ENCODE results near the gene AKAIN1.

Gene AKAIN1

DNA sequence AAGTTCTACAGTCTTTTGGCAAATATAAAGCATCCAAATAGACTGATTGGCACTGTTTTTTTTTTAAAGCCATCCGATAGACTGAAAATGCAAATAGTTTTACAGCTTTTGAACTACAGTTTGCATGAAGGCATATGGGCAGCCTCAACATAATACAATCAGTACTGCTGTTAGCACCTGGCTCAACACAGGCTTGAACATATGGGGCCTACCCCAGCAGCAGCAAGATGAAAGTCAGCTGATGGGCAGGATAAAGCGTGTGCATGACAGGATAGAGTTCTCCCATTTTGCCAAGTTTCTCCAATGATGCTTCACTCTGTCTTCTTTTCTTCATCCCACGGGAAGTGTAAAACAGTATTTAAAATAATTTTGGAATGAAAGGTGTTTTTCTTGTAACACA, 1.3 kb upstream of the AKAIN1 start:
- TF ChIP-seq SIN3A (IDR thresholded peaks at IDR 0.05; ENCODE audit: borderline replicate concordance, insufficient read depth, low read length) = no peak
- TF ChIP-seq REST (IDR thresholded peaks at IDR 0.05; ENCODE audit: insufficient read depth in 1 of 2, low read depth in 2 of 2, low read length in 2 of 2) = no peak
- no peak for TF ChIP-seq POLR2AphosphoS5 (IDR thresholded peaks at IDR 0.05; ENCODE audit: low read depth, low read length)
- TF ChIP-seq TAF1 (IDR thresholded peaks at IDR 0.05; ENCODE audit: borderline replicate concordance, insufficient read depth, low read length) = no peak
- no peak for TF ChIP-seq FOXP2 (optimal IDR thresholded peaks at IDR 0.05; ENCODE audit: borderline replicate concordance, extremely low read depth, extremely low read length, insufficient read depth)

GRCh38 chr18:5197461-5197860, 404 bp upstream of the AKAIN1 start:
- TF ChIP-seq FOXP2 (optimal IDR thresholded peaks at IDR 0.05; ENCODE audit: borderline replicate concordance, extremely low read depth, extremely low read length, insufficient read depth) = no peak
- no peak for TF ChIP-seq POLR2AphosphoS5 (IDR thresholded peaks at IDR 0.05; ENCODE audit: low read depth, low read length)
- TF ChIP-seq SIN3A (IDR thresholded peaks at IDR 0.05; ENCODE audit: borderline replicate concordance, insufficient read depth, low read length) = no peak
- TF ChIP-seq TAF1 (IDR thresholded peaks at IDR 0.05; ENCODE audit: borderline replicate concordance, insufficient read depth, low read length) = no peak
- TF ChIP-seq REST (IDR thresholded peaks at IDR 0.05; ENCODE audit: insufficient read depth in 1 of 2, low read depth in 2 of 2, low read length in 2 of 2) = no peak

DNA sequence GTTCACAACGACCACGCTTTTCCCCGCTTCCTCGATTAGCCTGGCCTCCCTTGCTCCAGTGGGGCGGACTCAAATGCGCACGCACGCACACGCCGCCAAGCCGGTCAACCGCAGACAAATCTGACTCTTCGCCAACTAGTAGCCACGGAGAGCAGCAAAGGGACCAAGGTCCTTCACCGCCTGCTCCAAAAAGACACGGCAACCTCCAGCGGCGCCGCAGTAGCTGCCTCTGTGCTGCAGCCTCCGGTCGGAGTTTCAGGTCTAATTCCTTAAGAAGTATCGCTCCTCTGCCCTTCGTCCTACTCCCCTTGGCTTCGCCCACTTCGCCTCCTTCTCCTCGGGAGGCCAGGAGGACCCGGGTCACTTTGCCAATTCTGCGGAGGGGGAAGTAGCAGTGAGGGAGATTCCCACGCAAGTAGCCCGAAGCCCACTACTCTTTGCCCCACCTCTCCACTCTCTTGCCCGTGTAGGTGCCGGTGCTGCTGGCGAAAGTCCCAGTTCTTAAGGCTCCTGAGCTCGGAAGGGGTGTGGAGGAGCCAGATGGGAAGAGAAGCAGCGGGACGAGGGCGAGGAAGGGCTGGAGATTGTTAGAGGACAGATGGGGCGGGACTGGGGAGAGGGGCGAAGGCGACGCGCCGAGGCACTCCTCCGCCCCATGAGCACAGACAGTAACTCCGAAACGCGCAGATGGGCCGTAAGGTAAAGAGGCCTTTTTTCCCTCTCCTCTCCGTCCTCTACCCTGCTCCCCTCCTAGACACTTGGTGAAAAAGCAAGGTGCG, 615 bp downstream of the AKAIN1 start:
- TF ChIP-seq FOXP2 (optimal IDR thresholded peaks at IDR 0.05; ENCODE audit: borderline replicate concordance, extremely low read depth, extremely low read length, insufficient read depth) (no peak), POLR2AphosphoS5 (IDR thresholded peaks at IDR 0.05; ENCODE audit: low read depth, low read length) (no peak), REST (IDR thresholded peaks at IDR 0.05; ENCODE audit: insufficient read depth in 1 of 2, low read depth in 2 of 2, low read length in 2 of 2) (no peak), TAF1 (IDR thresholded peaks at IDR 0.05; ENCODE audit: borderline replicate concordance, insufficient read depth, low read length) (no peak), SIN3A (IDR thresholded peaks at IDR 0.05; ENCODE audit: borderline replicate concordance, insufficient read depth, low read length) (no peak)

DNA sequence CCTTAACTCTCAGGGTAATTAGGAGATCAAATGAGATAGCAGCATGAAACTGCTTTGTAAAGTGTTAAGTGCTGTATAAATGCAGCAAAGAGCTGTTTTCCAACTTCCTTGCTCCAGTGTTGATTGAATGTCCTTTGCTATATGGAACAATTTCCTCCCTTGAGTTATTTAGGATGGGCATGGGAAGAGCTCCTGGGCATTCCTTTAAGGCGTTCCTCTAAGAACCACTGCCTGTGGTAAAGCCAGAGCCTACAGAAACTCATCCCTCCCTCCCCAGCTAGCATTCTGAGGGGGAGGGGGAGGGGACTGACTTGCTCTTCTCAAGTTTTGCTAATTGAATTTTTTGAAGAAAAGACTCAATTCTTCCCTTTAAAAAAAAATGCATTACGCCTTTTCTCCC, 1.4 kb downstream of the AKAIN1 start:
- TF ChIP-seq REST (IDR thresholded peaks at IDR 0.05; ENCODE audit: insufficient read depth in 1 of 2, low read depth in 2 of 2, low read length in 2 of 2) (no peak), SIN3A (IDR thresholded peaks at IDR 0.05; ENCODE audit: borderline replicate concordance, insufficient read depth, low read length) (no peak), TAF1 (IDR thresholded peaks at IDR 0.05; ENCODE audit: borderline replicate concordance, insufficient read depth, low read length) (no peak), POLR2AphosphoS5 (IDR thresholded peaks at IDR 0.05; ENCODE audit: low read depth, low read length) (no peak), FOXP2 (optimal IDR thresholded peaks at IDR 0.05; ENCODE audit: borderline replicate concordance, extremely low read depth, extremely low read length, insufficient read depth) (no peak)
